ENCODE data around the gene RASGEF1C.

Gene RASGEF1C

GRCh38 chr5:180199390-180199789 is 9.6 kb downstream of the RASGEF1C start:
- Histone ChIP-seq H3K36me3 (ENCODE audit: control insufficient read depth in 2 of 2, insufficient read depth in 2 of 2, low read length in 2 of 2) (no peaks in the 10 kb centered on the region), H3K27ac (ENCODE audit: low read length) (no peak overlapping the region), H3K4me3 (ENCODE audit: low read length in 2 of 2) (no peak overlapping the region), H3K4me1 (ENCODE audit: control insufficient read depth, insufficient read depth, low read length) (no peaks in the 10 kb centered on the region), H3K9me3 (ENCODE audit: control insufficient read depth in 2 of 2, low read length in 2 of 2) (no peaks in the 10 kb centered on the region), H3K27me3 (ENCODE audit: control insufficient read depth in 1 of 2, insufficient read depth in 2 of 2, low read length in 2 of 2) (peaks cover 0 to 3% of the 10 kb centered on the region in 2 donors), H3K9ac (ENCODE audit: low read length in 2 of 2) (no peak overlapping the region)

- peaks cover 0 to 3% of the 10 kb centered on the region in 2 donors for H3K27me3 ChIP-seq (ENCODE audit: control insufficient read depth in 1 of 2, insufficient read depth in 2 of 2, low read length in 2 of 2)
- no peaks in the 10 kb centered on the region for H3K36me3 ChIP-seq (ENCODE audit: control insufficient read depth in 2 of 2, insufficient read depth in 2 of 2, low read length in 2 of 2)
- H3K27ac ChIP-seq (ENCODE audit: low read length): no peak overlapping the region
- no peaks in the 10 kb centered on the region for H3K9me3 ChIP-seq (ENCODE audit: control insufficient read depth in 2 of 2, low read length in 2 of 2)
- no peak overlapping the region for H3K4me3 ChIP-seq (ENCODE audit: low read length in 2 of 2)
- no peaks in the 10 kb centered on the region for H3K4me1 ChIP-seq (ENCODE audit: control insufficient read depth, insufficient read depth, low read length)
- H3K9ac ChIP-seq (ENCODE audit: low read length in 2 of 2): no peak overlapping the region
Observed at GRCh38 chr5:180198208-180198607, 10.8 kb downstream of the RASGEF1C start.

DNA sequence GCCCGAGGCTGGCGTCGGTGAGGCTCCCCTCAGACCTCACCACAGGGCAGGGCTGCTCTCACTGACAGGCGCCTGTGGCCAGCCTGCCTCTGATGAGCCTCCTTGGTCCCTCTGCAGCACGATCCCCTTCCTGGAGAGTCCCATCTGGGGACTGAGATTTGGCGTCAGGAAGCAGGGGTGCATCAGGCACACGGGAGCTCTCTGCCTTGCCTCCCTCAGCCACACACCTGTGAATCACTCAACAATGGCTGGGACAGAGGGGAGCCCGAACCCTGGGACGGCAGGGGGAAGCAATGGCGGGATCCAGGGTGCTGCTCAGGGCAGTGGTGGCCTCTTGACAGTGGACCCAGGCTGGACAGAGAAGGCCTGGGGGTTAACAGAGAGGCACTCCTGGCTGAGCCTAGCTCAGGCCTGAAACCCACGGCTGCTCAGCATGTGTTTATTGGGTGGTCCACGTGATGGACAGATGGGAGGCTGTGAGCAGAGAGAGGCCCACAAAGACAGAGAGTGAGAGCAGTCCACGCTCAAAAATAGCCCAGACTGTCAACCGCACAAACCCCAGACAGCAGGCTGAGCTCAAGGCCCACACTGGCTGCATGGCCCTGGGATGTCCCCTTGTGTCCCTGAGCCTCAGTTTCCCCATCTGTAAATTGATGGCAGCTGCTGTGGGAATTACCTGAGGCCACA is 11.9 kb downstream of the RASGEF1C start:
- Histone ChIP-seq H3K27me3 (ENCODE audit: control insufficient read depth in 1 of 2, insufficient read depth in 2 of 2, low read length in 2 of 2) (peaks cover 0 to 3% of the 10 kb centered on the region in 2 donors), H3K4me1 (ENCODE audit: control insufficient read depth, insufficient read depth, low read length) (no peaks in the 10 kb centered on the region), H3K9me3 (ENCODE audit: control insufficient read depth in 2 of 2, low read length in 2 of 2) (no peaks in the 10 kb centered on the region), H3K9ac (ENCODE audit: low read length in 2 of 2) (no peak overlapping the region), H3K36me3 (ENCODE audit: control insufficient read depth in 2 of 2, insufficient read depth in 2 of 2, low read length in 2 of 2) (no peaks in the 10 kb centered on the region), H3K4me3 (ENCODE audit: low read length in 2 of 2) (no peak overlapping the region), H3K27ac (ENCODE audit: low read length) (no peak overlapping the region)

DNA sequence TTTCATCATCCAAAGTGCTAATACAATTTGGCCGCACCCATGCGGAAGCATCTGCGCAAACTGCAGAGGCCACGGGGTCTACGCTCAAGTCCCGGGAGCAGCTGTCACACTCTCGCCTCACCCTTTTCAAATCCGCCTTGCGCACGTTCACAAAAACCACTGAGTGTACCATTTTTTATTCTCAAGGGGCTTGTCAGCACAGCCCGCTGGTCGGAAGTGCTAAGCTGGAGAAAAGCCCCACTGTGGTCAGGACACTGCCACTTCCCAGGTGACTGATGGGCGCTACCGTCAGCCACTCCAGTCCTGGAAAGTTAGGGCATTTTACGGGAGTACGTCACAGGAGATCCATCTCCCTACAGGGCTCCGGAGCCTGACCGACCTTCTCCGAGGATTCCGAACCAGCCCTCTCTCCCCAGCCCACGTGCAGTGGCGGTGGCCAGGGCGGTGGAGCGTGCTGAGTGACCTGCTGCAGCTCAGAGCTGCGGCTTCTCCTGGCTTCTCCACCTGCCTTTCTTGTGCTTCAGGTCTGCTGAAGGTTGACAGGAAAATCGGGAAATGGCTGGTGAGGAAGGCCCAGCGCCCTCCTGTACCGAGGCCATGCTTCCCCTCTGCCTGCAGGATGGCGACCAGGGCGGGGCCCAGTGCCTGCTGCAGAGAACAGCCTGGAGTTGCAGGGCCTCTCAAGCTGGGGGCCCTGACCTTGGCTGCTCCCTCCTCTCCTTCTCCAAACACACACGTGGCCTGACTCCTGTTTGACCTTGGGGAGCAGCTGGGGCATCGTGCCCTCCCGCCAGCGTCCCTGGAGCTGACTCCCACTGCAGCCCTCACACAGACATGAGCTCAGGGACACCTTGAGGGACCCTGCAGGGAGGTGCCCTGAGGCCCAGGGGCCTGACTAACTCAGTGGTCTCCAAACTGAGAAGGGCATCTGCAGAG is 14.3 kb downstream of the RASGEF1C start:
- Histone ChIP-seq H3K27ac (ENCODE audit: low read length) (no peak overlapping the region), H3K27me3 (ENCODE audit: control insufficient read depth in 1 of 2, insufficient read depth in 2 of 2, low read length in 2 of 2) (peaks cover 0 to 3% of the 10 kb centered on the region in 2 donors), H3K4me1 (ENCODE audit: control insufficient read depth, insufficient read depth, low read length) (no peaks in the 10 kb centered on the region), H3K9ac (ENCODE audit: low read length in 2 of 2) (no peak overlapping the region), H3K36me3 (ENCODE audit: control insufficient read depth in 2 of 2, insufficient read depth in 2 of 2, low read length in 2 of 2) (no peaks in the 10 kb centered on the region), H3K9me3 (ENCODE audit: control insufficient read depth in 2 of 2, low read length in 2 of 2) (no peaks in the 10 kb centered on the region), H3K4me3 (ENCODE audit: low read length in 2 of 2) (no peak overlapping the region)

DNA sequence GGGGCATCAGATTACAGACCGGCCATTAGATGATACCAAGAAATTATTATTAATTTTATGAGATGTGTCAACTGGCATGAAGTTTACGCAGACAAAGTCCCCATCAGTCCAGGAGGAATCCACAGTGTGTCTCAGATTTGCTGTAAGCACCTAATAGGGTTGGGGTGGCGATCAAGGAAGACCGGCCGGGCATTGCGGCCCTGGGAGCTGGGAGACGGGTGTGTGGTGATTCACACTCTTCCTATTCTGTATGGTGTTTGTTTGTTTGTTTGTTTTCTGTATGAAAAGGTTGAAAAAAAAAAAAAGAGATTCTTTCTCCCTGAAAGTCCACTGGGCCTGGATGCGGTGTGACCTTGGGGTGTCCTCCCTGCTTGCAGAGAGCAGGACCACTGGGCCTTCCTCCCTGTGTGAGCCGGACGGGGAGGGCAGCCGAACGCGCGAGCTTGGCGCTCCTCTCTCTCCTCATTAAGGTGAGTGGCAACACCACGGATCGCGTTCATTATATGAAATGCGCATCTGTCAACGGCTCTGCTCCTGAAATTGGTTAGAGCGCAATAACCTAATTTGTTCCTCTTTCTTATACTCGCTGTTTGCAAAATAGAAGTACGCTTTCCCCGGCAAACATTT is 15.1 kb downstream of the RASGEF1C start:
- no peak overlapping the region for H3K4me3 ChIP-seq (ENCODE audit: low read length in 2 of 2)
- no peaks in the 10 kb centered on the region for H3K4me1 ChIP-seq (ENCODE audit: control insufficient read depth, insufficient read depth, low read length)
- no peaks in the 10 kb centered on the region for H3K36me3 ChIP-seq (ENCODE audit: control insufficient read depth in 2 of 2, insufficient read depth in 2 of 2, low read length in 2 of 2)
- H3K27me3 ChIP-seq (ENCODE audit: control insufficient read depth in 1 of 2, insufficient read depth in 2 of 2, low read length in 2 of 2): peaks cover 0 to 3% of the 10 kb centered on the region in 2 donors
- no peak overlapping the region for H3K9ac ChIP-seq (ENCODE audit: low read length in 2 of 2)
- no peaks in the 10 kb centered on the region for H3K9me3 ChIP-seq (ENCODE audit: control insufficient read depth in 2 of 2, low read length in 2 of 2)
- H3K27ac ChIP-seq (ENCODE audit: low read length): no peak overlapping the region

DNA sequence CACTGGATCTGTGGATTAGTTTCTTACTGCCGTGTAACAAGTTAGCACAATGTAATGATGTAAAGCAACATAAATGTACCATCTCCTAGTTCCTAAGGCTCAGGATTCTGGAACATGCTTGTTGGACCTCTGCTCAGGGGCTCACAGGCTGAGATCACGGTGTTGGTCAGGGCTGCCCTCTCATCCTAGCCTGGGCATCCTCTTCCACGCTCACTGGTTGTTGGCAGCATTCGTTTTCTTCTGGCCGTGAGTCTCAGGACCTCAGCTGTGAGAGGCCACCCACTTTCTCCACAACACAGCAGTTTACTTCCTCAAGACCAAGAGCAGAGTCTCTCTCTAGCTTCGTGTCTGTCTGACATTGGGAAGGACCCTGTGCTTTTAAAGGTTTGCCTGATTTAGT is 17.3 kb downstream of the RASGEF1C start:
- no peak overlapping the region for H3K27ac ChIP-seq (ENCODE audit: low read length)
- no peak overlapping the region for H3K9ac ChIP-seq (ENCODE audit: low read length in 2 of 2)
- H3K27me3 ChIP-seq (ENCODE audit: control insufficient read depth in 1 of 2, insufficient read depth in 2 of 2, low read length in 2 of 2): no peaks in the 10 kb centered on the region
- peaks cover 2 to 4% of the 10 kb centered on the region in 2 donors for H3K9me3 ChIP-seq (ENCODE audit: control insufficient read depth in 2 of 2, low read length in 2 of 2)
- H3K36me3 ChIP-seq (ENCODE audit: control insufficient read depth in 2 of 2, insufficient read depth in 2 of 2, low read length in 2 of 2): no peaks in the 10 kb centered on the region
- no peaks in the 10 kb centered on the region for H3K4me1 ChIP-seq (ENCODE audit: control insufficient read depth, insufficient read depth, low read length)
- no peak overlapping the region for H3K4me3 ChIP-seq (ENCODE audit: low read length in 2 of 2)

DNA sequence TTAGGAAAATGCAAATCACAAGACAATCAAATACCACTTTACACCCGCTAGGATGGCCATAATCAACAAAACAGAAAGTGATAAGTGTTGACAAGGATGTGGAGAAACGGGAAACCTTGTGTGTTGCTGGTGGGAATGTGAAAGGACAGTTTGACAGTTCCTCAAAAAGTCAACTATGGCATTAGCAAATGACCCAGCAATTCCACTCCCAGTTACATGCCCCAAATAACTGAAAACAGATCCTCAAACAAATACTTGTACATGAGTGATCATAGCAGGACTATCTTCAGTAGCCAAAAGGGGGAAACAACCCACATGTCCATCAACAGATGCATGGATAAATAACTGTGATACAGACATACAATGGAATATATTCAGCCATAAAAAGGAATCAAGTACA is 21.2 kb downstream of the RASGEF1C start:
- Histone ChIP-seq H3K36me3 (ENCODE audit: control insufficient read depth in 2 of 2, insufficient read depth in 2 of 2, low read length in 2 of 2) (no peaks in the 10 kb centered on the region), H3K27ac (ENCODE audit: low read length) (no peak overlapping the region), H3K4me3 (ENCODE audit: low read length in 2 of 2) (no peak overlapping the region), H3K4me1 (ENCODE audit: control insufficient read depth, insufficient read depth, low read length) (no peaks in the 10 kb centered on the region), H3K9ac (ENCODE audit: low read length in 2 of 2) (no peak overlapping the region), H3K27me3 (ENCODE audit: control insufficient read depth in 1 of 2, insufficient read depth in 2 of 2, low read length in 2 of 2) (no peaks in the 10 kb centered on the region), H3K9me3 (ENCODE audit: control insufficient read depth in 2 of 2, low read length in 2 of 2) (peaks cover 2 to 8% of the 10 kb centered on the region in 2 donors)

- H3K9me3 ChIP-seq (ENCODE audit: control insufficient read depth in 2 of 2, low read length in 2 of 2): peaks cover 0 to 2% of the 10 kb centered on the region in 2 donors
- no peaks in the 10 kb centered on the region for H3K36me3 ChIP-seq (ENCODE audit: control insufficient read depth in 2 of 2, insufficient read depth in 2 of 2, low read length in 2 of 2)
- H3K27me3 ChIP-seq (ENCODE audit: control insufficient read depth in 1 of 2, insufficient read depth in 2 of 2, low read length in 2 of 2): peaks cover 3 to 10% of the 10 kb centered on the region in 2 donors
- peaks cover 3% of the 10 kb centered on the region for H3K4me1 ChIP-seq (ENCODE audit: control insufficient read depth, insufficient read depth, low read length)
- H3K9ac ChIP-seq (ENCODE audit: low read length in 2 of 2): no peak overlapping the region
- no peak overlapping the region for H3K4me3 ChIP-seq (ENCODE audit: low read length in 2 of 2)
- H3K27ac ChIP-seq (ENCODE audit: low read length): no peak overlapping the region
Observed at GRCh38 chr5:180180846-180181245, 28.2 kb downstream of the RASGEF1C start.

DNA sequence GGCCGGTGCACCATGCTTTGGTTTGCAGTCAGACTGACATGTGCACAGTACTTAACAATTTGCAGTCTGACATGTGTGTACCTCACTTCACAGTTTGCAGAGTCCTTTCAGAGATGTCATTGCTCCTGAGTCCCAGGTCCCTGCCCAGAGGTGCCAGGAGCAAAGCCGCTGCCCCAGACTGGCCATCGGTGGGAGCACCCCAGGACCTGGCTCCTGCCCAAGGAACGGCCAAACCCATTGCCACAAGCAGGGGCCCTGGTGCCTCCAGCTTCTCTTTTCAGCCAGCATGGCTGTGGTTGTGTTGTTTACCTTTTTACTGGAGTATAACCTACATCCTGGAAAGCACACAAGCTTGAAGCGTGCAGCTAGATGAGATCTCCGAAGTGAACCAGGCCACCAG is 28.6 kb downstream of the RASGEF1C start:
- H3K9me3 ChIP-seq (ENCODE audit: control insufficient read depth in 2 of 2, low read length in 2 of 2): no peaks in the 10 kb centered on the region
- H3K27me3 ChIP-seq (ENCODE audit: control insufficient read depth in 1 of 2, insufficient read depth in 2 of 2, low read length in 2 of 2): peaks cover 3 to 10% of the 10 kb centered on the region in 2 donors
- H3K4me1 ChIP-seq (ENCODE audit: control insufficient read depth, insufficient read depth, low read length): peaks cover 3% of the 10 kb centered on the region
- no peak overlapping the region for H3K27ac ChIP-seq (ENCODE audit: low read length)
- no peaks in the 10 kb centered on the region for H3K36me3 ChIP-seq (ENCODE audit: control insufficient read depth in 2 of 2, insufficient read depth in 2 of 2, low read length in 2 of 2)
- no peak overlapping the region for H3K4me3 ChIP-seq (ENCODE audit: low read length in 2 of 2)
- H3K9ac ChIP-seq (ENCODE audit: low read length in 2 of 2): no peak overlapping the region

DNA sequence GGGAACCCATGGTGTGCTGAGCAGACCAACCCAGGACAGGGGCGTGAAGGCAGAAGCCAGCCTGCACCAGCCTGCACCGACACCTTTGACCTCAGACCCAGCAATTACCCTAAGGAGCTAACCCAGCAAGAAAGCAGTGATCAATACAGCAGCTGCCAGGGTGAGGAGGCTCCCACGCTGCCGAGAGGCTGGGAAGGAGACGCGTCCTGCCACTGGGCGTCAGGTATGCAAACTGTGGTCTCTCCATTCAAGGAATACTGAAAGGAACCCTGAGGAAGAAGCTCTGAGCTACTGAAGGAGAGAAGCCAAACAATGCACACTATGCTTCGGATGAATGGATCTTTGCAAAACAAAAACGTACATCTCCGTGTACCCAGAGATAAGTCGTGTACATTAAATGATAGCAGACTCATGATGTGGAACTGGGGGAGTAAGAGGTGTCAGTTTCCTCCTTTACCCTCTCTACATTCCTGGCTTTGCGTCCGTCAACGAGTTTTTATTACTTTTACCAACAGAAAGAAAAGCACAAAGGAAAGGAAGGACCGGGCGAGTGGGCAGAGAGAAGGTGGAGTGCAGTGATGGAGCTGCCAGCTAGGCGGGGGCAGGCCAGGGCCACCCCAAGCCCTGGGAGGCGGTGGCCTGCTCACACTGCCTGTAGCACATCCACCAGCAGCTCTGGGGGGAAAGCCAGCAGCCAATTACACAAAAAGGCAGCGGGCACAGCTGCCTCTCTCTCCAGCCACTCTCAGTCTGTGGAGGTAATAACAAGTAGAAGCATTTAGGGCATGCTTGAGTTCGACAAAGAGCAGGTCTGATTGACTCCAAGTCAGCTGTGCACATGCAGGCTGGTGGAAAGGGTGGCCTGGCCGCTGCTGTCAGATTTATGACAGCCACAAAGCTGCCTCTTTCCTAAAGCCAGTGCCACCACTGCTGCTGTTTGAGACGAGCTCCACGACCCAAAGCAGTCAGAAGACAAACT is 29.3 kb downstream of the RASGEF1C start:
- Histone ChIP-seq H3K4me3 (ENCODE audit: low read length in 2 of 2) (no peak overlapping the region), H3K27ac (ENCODE audit: low read length) (no peak overlapping the region), H3K9ac (ENCODE audit: low read length in 2 of 2) (no peak overlapping the region)

More for the DNA sequence above, 29.3 kb downstream of the RASGEF1C start:
- no peaks in the 10 kb centered on the region for H3K9me3 ChIP-seq (ENCODE audit: control insufficient read depth in 2 of 2, low read length in 2 of 2)
- peaks cover 3 to 10% of the 10 kb centered on the region in 2 donors for H3K27me3 ChIP-seq (ENCODE audit: control insufficient read depth in 1 of 2, insufficient read depth in 2 of 2, low read length in 2 of 2)
- peaks cover 3% of the 10 kb centered on the region for H3K4me1 ChIP-seq (ENCODE audit: control insufficient read depth, insufficient read depth, low read length)
- no peaks in the 10 kb centered on the region for H3K36me3 ChIP-seq (ENCODE audit: control insufficient read depth in 2 of 2, insufficient read depth in 2 of 2, low read length in 2 of 2)

All from stomach smooth muscle (tissue), 2 donors.